Astrocyte of the cerebellum (primary cell): ENCODE data around the gene HSD17B14.

ENCODE experiments used
- DNase-seq: peaks from one replicate; pipeline ENCODE4 v3.0.0-alpha.2; 2011; ENCODE audit warnings: low read depth
- H3K4me3 ChIP-seq: 2 replicates; pipeline ENCODE4 v1.5.1; 2011; ENCODE audit warnings: mild to moderate bottlenecking, low read depth, low read length, moderate library complexity
- in situ Hi-C: cut with HindIII; loops from 2 replicates; pipeline ENCODE4 v1.10.0; 2017; ENCODE audit warnings: low sequenced_read_pairs
- TF ChIP-seq, protein P1 (sequence below): IDR thresholded peaks from 2 replicates; pipeline ENCODE4 v1.5.1; 2012; ENCODE audit warnings: low read length, low read depth, moderate library complexity, mild to moderate bottlenecking; ENCODE audit errors: missing control alignments

Gene HSD17B14

DNA sequence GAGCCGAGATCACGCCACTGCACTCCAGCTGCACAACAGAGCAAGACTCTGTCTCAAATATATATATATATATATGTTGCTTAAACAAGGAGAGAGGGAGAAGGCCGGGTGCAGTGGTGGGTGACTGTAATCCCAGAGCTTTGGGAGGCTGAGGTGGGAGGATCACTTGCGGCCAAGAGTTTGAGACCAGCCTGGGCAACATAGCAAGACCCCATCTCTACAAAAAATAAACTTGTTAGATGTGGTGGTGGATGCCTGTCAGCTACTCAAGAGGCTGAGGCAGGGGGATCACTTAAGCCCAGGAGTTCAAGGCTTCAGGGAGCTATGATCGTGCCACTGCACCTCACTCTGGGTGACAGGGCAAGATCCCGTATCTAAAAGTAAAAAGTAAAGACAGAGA lies 5.3 kb upstream of the HSD17B14 start:
- in situ Hi-C loops: loop anchor here (10.0 kb wide), 1 partner anchor 47 kb away; no protein-coding TSS in a partner anchor
- DNase-seq: no peak
- H3K4me3 ChIP-seq: no peak overlapping the region
- TF ChIP-seq, protein P1, sequence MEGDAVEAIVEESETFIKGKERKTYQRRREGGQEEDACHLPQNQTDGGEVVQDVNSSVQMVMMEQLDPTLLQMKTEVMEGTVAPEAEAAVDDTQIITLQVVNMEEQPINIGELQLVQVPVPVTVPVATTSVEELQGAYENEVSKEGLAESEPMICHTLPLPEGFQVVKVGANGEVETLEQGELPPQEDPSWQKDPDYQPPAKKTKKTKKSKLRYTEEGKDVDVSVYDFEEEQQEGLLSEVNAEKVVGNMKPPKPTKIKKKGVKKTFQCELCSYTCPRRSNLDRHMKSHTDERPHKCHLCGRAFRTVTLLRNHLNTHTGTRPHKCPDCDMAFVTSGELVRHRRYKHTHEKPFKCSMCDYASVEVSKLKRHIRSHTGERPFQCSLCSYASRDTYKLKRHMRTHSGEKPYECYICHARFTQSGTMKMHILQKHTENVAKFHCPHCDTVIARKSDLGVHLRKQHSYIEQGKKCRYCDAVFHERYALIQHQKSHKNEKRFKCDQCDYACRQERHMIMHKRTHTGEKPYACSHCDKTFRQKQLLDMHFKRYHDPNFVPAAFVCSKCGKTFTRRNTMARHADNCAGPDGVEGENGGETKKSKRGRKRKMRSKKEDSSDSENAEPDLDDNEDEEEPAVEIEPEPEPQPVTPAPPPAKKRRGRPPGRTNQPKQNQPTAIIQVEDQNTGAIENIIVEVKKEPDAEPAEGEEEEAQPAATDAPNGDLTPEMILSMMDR: no peak

DNA sequence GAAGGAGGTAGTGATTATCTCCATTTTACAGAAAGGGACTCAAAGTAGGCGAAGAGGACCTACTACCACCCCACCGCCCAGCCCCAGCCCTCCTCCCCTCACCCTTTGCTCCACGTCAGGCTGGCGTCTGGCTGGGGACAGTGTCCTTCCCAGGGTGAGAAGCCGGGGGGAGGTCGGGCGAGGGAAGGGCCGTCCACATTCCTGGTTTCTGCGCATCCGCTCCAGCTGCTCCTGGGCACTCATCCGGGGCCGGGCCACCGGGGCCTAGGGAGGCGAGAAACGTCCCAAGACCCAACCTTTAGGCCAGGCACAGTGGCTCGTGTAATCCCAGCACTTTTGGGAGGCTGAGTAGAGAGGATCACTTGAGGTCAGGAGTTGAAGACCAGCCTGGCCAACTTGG lies 4.8 kb upstream of the HSD17B14 start:
- no peak overlapping the region for H3K4me3 ChIP-seq
- in situ Hi-C loops: loop anchor here (10.0 kb wide), 1 partner anchor 46 kb away; no protein-coding TSS in a partner anchor
- TF ChIP-seq, protein P1: no peak
- no peak for DNase-seq

DNA sequence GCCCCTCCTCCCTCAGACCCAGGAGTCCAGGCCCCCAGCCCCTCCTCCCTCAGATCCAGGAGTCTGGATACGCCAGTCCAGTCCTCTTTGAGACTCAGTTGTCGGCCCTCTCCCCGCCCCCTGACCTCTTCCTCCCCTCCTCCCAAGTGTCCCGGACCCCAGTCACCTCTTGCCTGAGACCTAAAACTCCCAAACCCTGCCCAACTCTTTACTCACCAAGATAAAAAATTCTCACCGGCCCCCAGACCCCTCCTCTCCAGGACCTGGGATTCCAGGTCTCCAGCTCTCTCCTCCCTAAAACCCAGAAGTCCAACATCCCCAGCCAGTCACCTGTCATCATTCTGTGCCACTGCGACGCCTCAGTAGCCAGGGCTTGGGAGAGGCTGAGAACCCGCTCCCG lies 1.4 kb upstream of the HSD17B14 start:
- DNase-seq: no peak
- H3K4me3 ChIP-seq: peak overlapping the region; percentile 57
- in situ Hi-C loops: no loop called here
- TF ChIP-seq, protein P1: no peak

DNA sequence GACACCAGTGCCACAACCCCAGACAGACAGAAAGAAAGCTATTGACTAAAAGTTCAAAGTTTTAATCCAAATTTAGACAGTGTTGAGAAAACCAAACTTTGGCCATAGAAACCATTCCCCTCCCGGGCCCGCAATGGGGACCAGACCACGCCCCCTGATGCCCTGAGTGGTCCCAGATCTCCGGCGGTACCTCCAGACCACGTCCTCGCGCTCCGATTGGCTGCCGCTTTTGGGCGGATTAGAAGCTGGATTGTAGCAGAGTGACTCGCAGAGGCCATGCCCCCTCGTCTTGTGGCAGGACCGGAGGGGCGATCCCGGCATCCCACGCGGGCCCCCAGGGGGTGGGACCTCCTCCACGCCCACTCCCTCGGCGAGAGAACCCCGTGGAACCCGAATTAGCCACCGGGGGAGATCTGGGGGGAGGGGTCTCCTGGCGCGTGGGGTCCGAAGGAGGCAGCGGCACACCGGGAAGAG lies 797 bp upstream of the HSD17B14 start:
- no peak for DNase-seq
- peak overlapping the region; percentile 57 for H3K4me3 ChIP-seq
- TF ChIP-seq, protein P1: no peak
- in situ Hi-C loops: no loop called here

DNA sequence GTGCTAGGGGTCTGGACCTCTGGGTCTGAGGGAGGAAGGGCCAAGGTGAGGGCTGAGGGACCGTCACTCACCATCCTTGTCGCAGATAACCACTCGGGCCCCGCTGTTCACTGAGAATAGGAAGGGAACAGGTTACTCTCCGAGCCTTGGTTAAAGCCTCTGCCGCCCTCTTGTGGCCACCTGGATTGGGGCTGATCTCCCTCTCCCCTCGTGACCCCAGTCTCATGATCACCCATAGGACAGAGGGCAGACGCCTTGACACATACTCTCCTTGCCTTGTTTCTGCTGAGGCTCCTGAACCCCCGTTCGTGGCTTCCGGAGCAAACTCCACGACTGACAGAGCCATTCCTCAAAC lies 580 bp downstream of the HSD17B14 start:
- TF ChIP-seq, protein P1: peak; percentile 93
- no peak for DNase-seq
- in situ Hi-C loops: no loop called here
- H3K4me3 ChIP-seq: peak overlapping the region; percentile 57

DNA sequence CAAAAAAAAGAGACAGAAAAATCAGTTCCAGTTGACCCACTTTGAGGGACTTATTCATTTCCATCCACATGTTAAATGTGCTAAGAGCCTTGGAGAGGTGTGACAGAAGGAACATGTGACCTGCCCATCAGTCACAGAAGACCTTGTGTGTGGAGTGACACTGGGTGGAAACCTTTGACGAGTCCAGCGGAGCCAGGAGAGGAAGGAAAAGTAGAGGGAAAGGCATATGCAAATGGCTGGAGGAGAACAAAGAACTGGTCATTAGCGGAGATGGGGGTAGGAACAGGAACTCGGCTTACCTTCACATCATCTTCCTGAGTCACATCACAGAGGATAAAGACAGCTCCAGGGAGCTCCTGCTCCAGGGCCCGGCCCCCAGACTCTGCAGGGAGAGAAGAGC lies 2.3 kb downstream of the HSD17B14 start:
- in situ Hi-C loops: no loop called here
- TF ChIP-seq, protein P1: no peak
- DNase-seq: no peak

DNA sequence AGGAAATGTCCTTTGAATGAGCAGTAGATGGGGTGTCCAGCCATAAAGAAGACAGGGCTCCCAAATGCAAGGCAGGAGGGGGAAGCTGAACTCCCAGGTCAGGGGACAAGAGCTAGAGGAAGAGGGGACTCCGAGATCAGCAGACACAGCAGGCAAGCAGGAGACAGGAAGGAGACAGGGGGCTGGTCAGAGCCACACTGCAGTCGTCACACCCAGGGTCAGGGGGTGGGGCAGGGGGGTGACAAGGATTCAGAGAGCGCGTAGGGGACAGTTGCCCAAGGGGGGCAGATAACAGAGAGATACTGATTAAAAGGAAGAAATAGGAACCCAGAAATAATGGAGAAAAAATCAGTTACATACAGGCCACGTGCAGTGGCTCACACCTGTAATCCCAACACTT lies 3.2 kb downstream of the HSD17B14 start:
- in situ Hi-C loops: no loop called here
- no peak for DNase-seq
- H3K4me3 ChIP-seq: no peak overlapping the region
- TF ChIP-seq, protein P1: no peak

More for the DNA sequence above, 2.3 kb downstream of the HSD17B14 start:
- H3K4me3 ChIP-seq: no peak overlapping the region
